Measurements from ENCODE around the gene BDNF.
A peak's percentile ranks its signal among the peaks of the same experiment; 100 is the strongest.

BDNF gene

GRCh38 chr11:27705873-27706820, 5.9 kb upstream of the BDNF start:
- DNase-seq (ENCODE audit: low read depth): peak; percentile 83

GRCh38 chr11:27703481-27703880, 3.2 kb upstream of the BDNF start:
- DNase-seq (ENCODE audit: low read depth): peak; percentile 75

- no peak for DNase-seq (ENCODE audit: low read depth)
Measured at GRCh38 chr11:27702811-27703210, 2.6 kb upstream of the BDNF start.

GRCh38 chr11:27701355-27702105, 1.3 kb upstream of the BDNF start:
- DNase-seq (ENCODE audit: low read depth): peak; percentile 71

GRCh38 chr11:27699926-27700350, 317 bp downstream of the BDNF start:
- no peak for DNase-seq (ENCODE audit: low read depth)

GRCh38 chr11:27699242-27699925, 871 bp downstream of the BDNF start:
- peak; percentile 63 for DNase-seq (ENCODE audit: low read depth)

GRCh38 chr11:27698872-27699241, 1.4 kb downstream of the BDNF start:
- peak; percentile 89 for DNase-seq (ENCODE audit: low read depth)

GRCh38 chr11:27697679-27698275, 2.5 kb downstream of the BDNF start:
- DNase-seq (ENCODE audit: low read depth): peak; percentile 62

- peak; percentile 49 for DNase-seq (ENCODE audit: low read depth)
Measured at GRCh38 chr11:27696961-27697360, 3.3 kb downstream of the BDNF start.

GRCh38 chr11:27696115-27696514, 4.1 kb downstream of the BDNF start:
- peak; percentile 44 for DNase-seq (ENCODE audit: low read depth)

GRCh38 chr11:27694992-27695391, 5.3 kb downstream of the BDNF start:
- peak; percentile 43 for DNase-seq (ENCODE audit: low read depth)

GRCh38 chr11:27693398-27693797, 6.9 kb downstream of the BDNF start:
- DNase-seq (ENCODE audit: low read depth): peak; percentile 58

- no peak for DNase-seq (ENCODE audit: low read depth)
Measured at GRCh38 chr11:27692781-27693180, 7.5 kb downstream of the BDNF start.

GRCh38 chr11:27688076-27688475, 12.2 kb downstream of the BDNF start:
- DNase-seq (ENCODE audit: low read depth): no peak

GRCh38 chr11:27681664-27682063, 18.6 kb downstream of the BDNF start:
- DNase-seq (ENCODE audit: low read depth): no peak

GRCh38 chr11:27679136-27680015, 20.9 kb downstream of the BDNF start:
- DNase-seq (ENCODE audit: low read depth): peak; percentile 79

GRCh38 chr11:27678242-27678641, 22.0 kb downstream of the BDNF start:
- peak; percentile 57 for DNase-seq (ENCODE audit: low read depth)

- no peak for DNase-seq (ENCODE audit: low read depth)
Measured at GRCh38 chr11:27677108-27677507, 23.1 kb downstream of the BDNF start.

- DNase-seq (ENCODE audit: low read depth): no peak
Measured at GRCh38 chr11:27673979-27674663, 26.1 kb downstream of the BDNF start.

- no peak for DNase-seq (ENCODE audit: low read depth)
Measured at GRCh38 chr11:27672836-27673464, 27.3 kb downstream of the BDNF start.
